Measurements from ENCODE around the gene HLA-A.
A peak's percentile ranks its signal among the peaks of the same experiment; 100 is the strongest.

Gene HLA-A

DNA sequence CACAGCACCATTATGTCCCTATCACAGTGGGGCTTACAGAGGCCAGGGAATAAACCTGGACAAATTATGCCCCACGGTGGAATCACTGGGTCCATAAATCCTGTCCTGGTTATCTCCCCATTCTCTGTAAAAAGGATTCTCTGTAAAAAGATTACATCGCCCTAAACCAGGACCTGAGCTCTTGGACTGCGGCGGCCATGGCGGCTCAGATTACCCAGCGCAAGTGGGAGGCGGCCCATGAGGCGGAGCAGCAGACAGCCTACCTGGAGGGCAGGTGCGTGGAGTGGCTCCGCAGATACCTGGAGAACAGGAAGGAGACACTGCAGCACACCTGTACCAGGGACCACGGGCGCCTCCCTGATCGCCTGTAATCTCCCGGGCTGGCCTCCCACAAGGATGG is 8.4 kb upstream of the HLA-A start:
- no peak overlapping the region for H3K4me3 ChIP-seq
- H3K4me1 ChIP-seq = peaks cover 5% of the 10 kb centered on the region; the same call in 1 of the 2 replicates
- no peak overlapping the region for H3K27ac ChIP-seq
- no peak for TF ChIP-seq Cebpa-rat (IDR thresholded peaks at IDR 0.05)
- H3K9ac ChIP-seq = no peak overlapping the region
- no peak overlapping the region for H3K4me2 ChIP-seq
- no peaks in the 10 kb centered on the region for H3K27me3 ChIP-seq
- H4K20me1 ChIP-seq = no peaks in the 10 kb centered on the region
- H3K9me3 ChIP-seq = no peaks in the 10 kb centered on the region; the same call in 1 of the 2 replicates
- H3K36me3 ChIP-seq = no peaks in the 10 kb centered on the region

- Histone ChIP-seq H3K4me1 (peaks cover 7% of the 10 kb centered on the region; the same call in 1 of the 2 replicates), H3K27me3 (no peaks in the 10 kb centered on the region), H3K4me3 (no peak overlapping the region), H3K27ac (no peak overlapping the region), H3K36me3 (no peaks in the 10 kb centered on the region), H3K9me3 (no peaks in the 10 kb centered on the region; the same call in 1 of the 2 replicates), H3K4me2 (no peak overlapping the region), H4K20me1 (no peaks in the 10 kb centered on the region), H3K9ac (no peak overlapping the region)
- TF ChIP-seq Cebpa-rat (IDR thresholded peaks at IDR 0.05) = no peak
Observed at GRCh38 chr6:29935273-29935955, 6.9 kb upstream of the HLA-A start.

DNA sequence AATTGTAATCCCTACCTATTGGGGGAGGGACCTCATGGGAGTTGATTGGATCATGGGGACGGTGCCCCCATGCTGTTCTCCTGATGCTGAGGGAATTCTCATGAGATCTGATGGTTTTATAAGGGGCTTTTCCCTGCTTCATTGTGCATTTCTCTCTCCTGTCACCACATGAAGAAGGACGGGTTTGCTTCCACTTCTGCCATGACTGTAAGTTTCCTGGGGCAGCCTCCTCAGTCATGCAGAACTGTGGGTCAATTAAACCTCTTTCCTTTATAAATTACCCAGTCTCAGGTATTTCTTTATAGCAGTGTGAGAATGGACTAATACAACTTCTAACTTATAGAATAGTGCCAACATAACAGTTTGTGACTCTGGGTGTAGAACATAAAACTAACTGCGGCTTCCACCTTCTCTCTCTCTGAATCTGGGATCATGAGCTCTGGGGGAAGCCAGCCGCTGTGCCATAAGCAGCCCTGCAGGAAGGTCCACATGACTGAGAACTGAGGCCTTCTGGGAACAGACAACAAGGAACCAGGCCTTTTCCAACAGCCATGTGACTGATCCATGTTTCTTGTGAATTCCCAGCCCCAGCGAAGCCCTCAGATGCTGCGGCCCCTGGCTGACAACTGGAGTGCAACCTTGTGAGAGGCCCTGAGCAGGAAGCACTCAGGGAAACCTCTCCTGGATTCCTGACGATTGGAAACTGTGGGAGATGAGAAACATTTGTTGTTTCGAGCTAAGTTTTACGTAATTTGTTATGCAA is 3.4 kb upstream of the HLA-A start:
- Histone ChIP-seq H3K4me3 (no peak overlapping the region), H3K36me3 (peaks cover 6% of the 10 kb centered on the region; the same call in 1 of the 2 replicates), H3K9ac (no peak overlapping the region), H3K4me2 (peak overlapping the region; percentile 26; the same call in 1 of the 2 replicates), H3K4me1 (peaks cover 7% of the 10 kb centered on the region; the same call in 1 of the 2 replicates), H3K27ac (no peak overlapping the region), H3K27me3 (no peaks in the 10 kb centered on the region), H4K20me1 (peaks cover 8% of the 10 kb centered on the region), H3K9me3 (no peaks in the 10 kb centered on the region; the same call in 1 of the 2 replicates)
- no peak for TF ChIP-seq Cebpa-rat (IDR thresholded peaks at IDR 0.05)

GRCh38 chr6:29941016-29941415 is 1.3 kb upstream of the HLA-A start:
- no peak for TF ChIP-seq Cebpa-rat (IDR thresholded peaks at IDR 0.05)
- Histone ChIP-seq H3K4me1 (peaks cover 22% of the 10 kb centered on the region), H3K9ac (no peak overlapping the region), H3K27ac (no peak overlapping the region), H3K27me3 (no peaks in the 10 kb centered on the region), H3K9me3 (no peaks in the 10 kb centered on the region; the same call in 1 of the 2 replicates), H3K4me3 (no peak overlapping the region), H3K4me2 (0 out of 2 replicates have a peak overlapping the region, but pooled peaks have one; percentile 73), H3K36me3 (peaks cover 20% of the 10 kb centered on the region), H4K20me1 (peaks cover 25% of the 10 kb centered on the region)

DNA sequence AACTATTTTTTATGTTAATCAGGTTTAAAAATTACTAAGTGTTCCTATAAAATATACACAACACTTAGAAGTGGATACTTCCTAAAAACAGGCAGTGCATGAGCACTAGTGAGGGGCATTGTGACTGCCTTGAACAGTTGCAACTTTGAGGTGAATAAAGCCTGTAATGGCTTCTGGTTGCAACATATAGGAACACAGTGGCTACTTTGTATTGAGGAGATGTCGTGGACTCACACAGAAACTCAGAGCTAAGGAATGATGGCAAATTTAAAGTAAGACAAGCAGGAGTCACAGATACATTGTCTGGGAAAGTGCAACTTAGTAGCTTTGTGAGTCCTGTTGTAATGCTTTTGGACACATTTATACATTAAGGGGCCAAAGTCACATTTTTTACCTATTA is 861 bp upstream of the HLA-A start:
- H3K4me3 ChIP-seq = peak overlapping the region; percentile 81
- no peaks in the 10 kb centered on the region; the same call in 1 of the 2 replicates for H3K9me3 ChIP-seq
- H3K9ac ChIP-seq = peak overlapping the region; percentile 84; the same call in 1 of the 2 replicates
- H3K4me1 ChIP-seq = peaks cover 23% of the 10 kb centered on the region
- TF ChIP-seq Cebpa-rat (IDR thresholded peaks at IDR 0.05) = no peak
- peak overlapping the region; percentile 85 for H3K27ac ChIP-seq
- no peaks in the 10 kb centered on the region for H3K27me3 ChIP-seq
- peaks cover 25% of the 10 kb centered on the region for H3K36me3 ChIP-seq
- H3K4me2 ChIP-seq = peak overlapping the region; percentile 73
- peaks cover 29% of the 10 kb centered on the region for H4K20me1 ChIP-seq

- Histone ChIP-seq H3K36me3 (peaks cover 29% of the 10 kb centered on the region), H3K27ac (peak overlapping the region; percentile 85), H3K4me1 (peaks cover 23% of the 10 kb centered on the region), H4K20me1 (peaks cover 34% of the 10 kb centered on the region), H3K4me2 (peak overlapping the region; percentile 73), H3K4me3 (peak overlapping the region; percentile 81), H3K9ac (peak overlapping the region; percentile 84), H3K27me3 (no peaks in the 10 kb centered on the region), H3K9me3 (no peaks in the 10 kb centered on the region)
- no peak for TF ChIP-seq Cebpa-rat (IDR thresholded peaks at IDR 0.05)
Observed at GRCh38 chr6:29941916-29942274, 437 bp upstream of the HLA-A start.

DNA sequence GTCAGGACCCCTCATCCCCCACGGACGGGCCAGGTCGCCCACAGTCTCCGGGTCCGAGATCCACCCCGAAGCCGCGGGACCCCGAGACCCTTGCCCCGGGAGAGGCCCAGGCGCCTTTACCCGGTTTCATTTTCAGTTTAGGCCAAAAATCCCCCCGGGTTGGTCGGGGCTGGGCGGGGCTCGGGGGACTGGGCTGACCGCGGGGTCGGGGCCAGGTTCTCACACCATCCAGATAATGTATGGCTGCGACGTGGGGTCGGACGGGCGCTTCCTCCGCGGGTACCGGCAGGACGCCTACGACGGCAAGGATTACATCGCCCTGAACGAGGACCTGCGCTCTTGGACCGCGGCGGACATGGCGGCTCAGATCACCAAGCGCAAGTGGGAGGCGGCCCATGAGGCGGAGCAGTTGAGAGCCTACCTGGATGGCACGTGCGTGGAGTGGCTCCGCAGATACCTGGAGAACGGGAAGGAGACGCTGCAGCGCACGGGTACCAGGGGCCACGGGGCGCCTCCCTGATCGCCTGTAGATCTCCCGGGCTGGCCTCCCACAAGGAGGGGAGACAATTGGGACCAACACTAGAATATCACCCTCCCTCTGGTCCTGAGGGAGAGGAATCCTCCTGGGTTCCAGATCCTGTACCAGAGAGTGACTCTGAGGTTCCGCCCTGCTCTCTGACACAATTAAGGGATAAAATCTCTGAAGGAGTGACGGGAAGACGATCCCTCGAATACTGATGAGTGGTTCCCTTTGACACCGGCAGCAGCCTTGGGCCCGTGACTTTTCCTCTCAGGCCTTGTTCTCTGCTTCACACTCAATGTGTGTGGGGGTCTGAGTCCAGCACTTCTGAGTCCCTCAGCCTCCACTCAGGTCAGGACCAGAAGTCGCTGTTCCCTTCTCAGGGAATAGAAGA is 978 bp downstream of the HLA-A start:
- H3K4me1 ChIP-seq = peaks cover 23% of the 10 kb centered on the region
- H3K27me3 ChIP-seq = no peaks in the 10 kb centered on the region
- peak overlapping the region; percentile 87 for H3K4me2 ChIP-seq
- TF ChIP-seq Cebpa-rat (IDR thresholded peaks at IDR 0.05) = no peak
- peaks cover 40% of the 10 kb centered on the region for H3K36me3 ChIP-seq
- peaks cover 44% of the 10 kb centered on the region for H4K20me1 ChIP-seq
- peak overlapping the region; percentile 81 for H3K4me3 ChIP-seq
- peak overlapping the region; percentile 84 for H3K9ac ChIP-seq
- H3K9me3 ChIP-seq = no peaks in the 10 kb centered on the region
- H3K27ac ChIP-seq = peak overlapping the region; percentile 85

GRCh38 chr6:29945281-29945820 is 3.0 kb downstream of the HLA-A start:
- H3K4me3 ChIP-seq = peak overlapping the region; percentile 38; the same call in 1 of the 2 replicates
- peaks cover 15% of the 10 kb centered on the region for H3K4me1 ChIP-seq
- no peaks in the 10 kb centered on the region for H3K9me3 ChIP-seq
- H3K27me3 ChIP-seq = no peaks in the 10 kb centered on the region
- no peak overlapping the region for H3K27ac ChIP-seq
- TF ChIP-seq Cebpa-rat (IDR thresholded peaks at IDR 0.05) = no peak
- H3K4me2 ChIP-seq = peak overlapping the region; percentile 59
- H3K9ac ChIP-seq = no peak overlapping the region
- H3K36me3 ChIP-seq = peaks cover 44% of the 10 kb centered on the region
- peaks cover 44% of the 10 kb centered on the region for H4K20me1 ChIP-seq

Data from BLaER1 (cell line).